ENCODE data around the gene PCSK5.

Gene PCSK5

DNA sequence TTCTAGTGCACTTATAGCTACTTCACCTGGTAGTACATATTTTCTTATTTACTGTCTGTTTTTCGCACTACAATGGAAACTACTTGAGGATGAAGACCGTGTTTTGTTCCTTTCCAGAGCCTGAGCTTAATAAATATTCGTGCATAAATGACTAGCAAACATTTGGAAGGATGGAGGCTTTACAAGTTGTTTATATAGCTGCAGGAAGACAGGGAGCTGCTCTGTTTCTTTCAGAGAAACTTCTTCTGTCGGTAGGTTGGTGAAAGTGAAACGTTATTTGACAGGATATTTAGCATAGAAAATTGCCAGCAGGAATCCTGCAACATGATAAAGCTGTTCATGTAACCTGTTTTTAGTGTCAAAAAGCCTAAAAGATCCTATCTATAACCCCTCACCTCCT is 210.6 kb downstream of the PCSK5 start:
- no peak overlapping the region for H3K9ac ChIP-seq (ENCODE audit: low read depth in 1 of 2, low read length in 2 of 2)
- no peaks in the 10 kb centered on the region for H3K9me3 ChIP-seq (ENCODE audit: control insufficient read depth in 2 of 2, low read length in 2 of 2)
- H3K4me3 ChIP-seq (ENCODE audit: low read length in 2 of 2): no peak overlapping the region
- H3K27me3 ChIP-seq (ENCODE audit: control insufficient read depth in 2 of 2, insufficient read depth in 2 of 2, low read length in 2 of 2): no peaks in the 10 kb centered on the region
- H3K36me3 ChIP-seq (ENCODE audit: control insufficient read depth in 2 of 2, insufficient read depth in 2 of 2, low read length in 2 of 2): peaks cover 12 to 23% of the 10 kb centered on the region in 2 donors
- H3K4me1 ChIP-seq (ENCODE audit: control insufficient read depth in 2 of 2, insufficient read depth in 2 of 2, low read length in 2 of 2): peaks cover 3 to 8% of the 10 kb centered on the region in 2 donors
- no peak overlapping the region for H3K27ac ChIP-seq (ENCODE audit: low read depth in 2 of 2, low read length in 2 of 2)

DNA sequence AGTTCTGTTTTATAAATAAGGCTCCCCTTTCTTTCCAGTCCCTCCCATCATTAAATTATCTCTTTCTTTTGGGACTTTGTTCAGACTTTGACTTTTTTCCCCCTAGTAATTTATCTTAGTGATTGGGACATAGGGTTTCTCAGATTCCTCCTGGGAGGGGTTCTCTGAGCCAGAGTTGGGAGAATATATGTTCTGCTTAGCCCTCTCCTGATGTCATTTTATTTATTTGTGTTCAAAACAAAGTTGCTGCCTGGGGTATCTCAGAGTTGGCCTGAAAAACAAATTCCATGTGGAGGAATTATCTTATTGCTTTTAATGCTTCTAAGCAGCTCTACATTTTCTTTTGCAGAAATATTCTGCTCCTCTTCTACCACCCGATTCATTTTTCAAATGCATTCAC is 211.0 kb downstream of the PCSK5 start:
- Histone ChIP-seq H3K9ac (ENCODE audit: low read depth in 1 of 2, low read length in 2 of 2) (no peak overlapping the region), H3K27ac (ENCODE audit: low read depth in 2 of 2, low read length in 2 of 2) (no peak overlapping the region), H3K27me3 (ENCODE audit: control insufficient read depth in 2 of 2, insufficient read depth in 2 of 2, low read length in 2 of 2) (no peaks in the 10 kb centered on the region), H3K9me3 (ENCODE audit: control insufficient read depth in 2 of 2, low read length in 2 of 2) (no peaks in the 10 kb centered on the region), H3K36me3 (ENCODE audit: control insufficient read depth in 2 of 2, insufficient read depth in 2 of 2, low read length in 2 of 2) (peaks cover 12 to 23% of the 10 kb centered on the region in 2 donors), H3K4me1 (ENCODE audit: control insufficient read depth in 2 of 2, insufficient read depth in 2 of 2, low read length in 2 of 2) (peaks cover 3 to 8% of the 10 kb centered on the region in 2 donors), H3K4me3 (ENCODE audit: low read length in 2 of 2) (no peak overlapping the region)

DNA sequence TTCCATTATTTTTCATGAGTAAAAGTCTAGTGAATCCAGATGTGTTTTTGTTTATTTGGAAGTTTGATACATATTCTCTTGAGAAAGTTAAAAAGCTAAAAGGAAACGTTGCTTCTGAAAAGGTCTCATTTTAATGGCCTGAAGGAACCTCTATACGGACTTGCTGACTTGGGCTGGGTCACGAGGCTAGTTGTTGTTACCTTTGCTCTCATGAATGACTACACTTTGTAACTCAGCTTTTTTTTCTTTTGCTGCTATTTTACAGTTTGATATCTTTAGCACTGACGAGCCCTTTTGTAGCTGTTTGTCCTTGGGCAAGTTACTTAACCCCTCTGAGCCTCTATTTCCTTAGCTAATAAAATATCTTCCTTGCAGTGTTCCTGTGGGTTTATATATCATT is 211.5 kb downstream of the PCSK5 start:
- H3K36me3 ChIP-seq (ENCODE audit: control insufficient read depth in 2 of 2, insufficient read depth in 2 of 2, low read length in 2 of 2): peaks cover 14 to 28% of the 10 kb centered on the region in 2 donors

DNA sequence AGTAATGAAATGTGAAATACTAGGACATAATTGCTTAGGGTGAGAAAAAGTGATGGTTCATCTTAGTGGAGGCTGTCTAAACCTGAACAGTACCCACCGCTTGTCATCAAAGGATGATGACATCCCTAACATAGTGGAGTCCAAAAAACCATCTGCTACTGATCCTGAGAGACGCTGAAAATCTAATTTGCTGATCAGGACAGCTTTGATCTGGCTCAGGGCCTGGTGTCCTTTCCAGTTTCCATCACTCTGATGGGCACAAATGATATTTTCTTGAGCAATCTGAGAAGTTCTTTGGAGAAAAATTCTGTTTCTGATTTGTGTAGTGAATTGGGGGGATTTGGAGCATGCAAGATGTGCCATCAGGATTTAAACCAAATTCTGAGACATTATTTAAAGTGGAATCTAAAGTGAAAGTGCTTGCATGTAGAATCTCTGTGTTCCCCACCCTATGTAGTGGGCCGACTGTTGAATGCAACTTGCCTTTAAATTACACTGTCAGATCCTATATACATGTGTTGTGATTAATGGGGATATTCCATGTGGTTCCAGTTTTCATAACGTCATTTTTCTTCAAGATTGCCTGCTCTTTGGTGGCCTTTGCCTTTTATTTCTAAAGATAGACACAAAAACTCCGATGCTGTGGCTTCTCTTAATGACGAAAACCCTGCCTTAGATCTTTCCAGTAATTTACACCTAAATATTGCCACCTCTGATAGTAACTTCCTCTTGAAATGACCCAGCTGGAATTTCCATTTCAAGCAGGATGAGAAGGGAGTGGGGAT is 213.2 kb downstream of the PCSK5 start:
- Histone ChIP-seq H3K9ac (ENCODE audit: low read depth in 1 of 2, low read length in 2 of 2) (no peak overlapping the region), H3K4me3 (ENCODE audit: low read length in 2 of 2) (no peak overlapping the region), H3K27me3 (ENCODE audit: control insufficient read depth in 2 of 2, insufficient read depth in 2 of 2, low read length in 2 of 2) (no peaks in the 10 kb centered on the region), H3K4me1 (ENCODE audit: control insufficient read depth in 2 of 2, insufficient read depth in 2 of 2, low read length in 2 of 2) (peaks cover 3 to 8% of the 10 kb centered on the region in 2 donors), H3K27ac (ENCODE audit: low read depth in 2 of 2, low read length in 2 of 2) (no peak overlapping the region), H3K9me3 (ENCODE audit: control insufficient read depth in 2 of 2, low read length in 2 of 2) (no peaks in the 10 kb centered on the region), H3K36me3 (ENCODE audit: control insufficient read depth in 2 of 2, insufficient read depth in 2 of 2, low read length in 2 of 2) (peaks cover 17 to 23% of the 10 kb centered on the region in 2 donors)

More for the DNA sequence above, 211.5 kb downstream of the PCSK5 start:
- H3K4me3 ChIP-seq (ENCODE audit: low read length in 2 of 2): no peak overlapping the region
- H3K9me3 ChIP-seq (ENCODE audit: control insufficient read depth in 2 of 2, low read length in 2 of 2): no peaks in the 10 kb centered on the region
- H3K9ac ChIP-seq (ENCODE audit: low read depth in 1 of 2, low read length in 2 of 2): no peak overlapping the region
- H3K4me1 ChIP-seq (ENCODE audit: control insufficient read depth in 2 of 2, insufficient read depth in 2 of 2, low read length in 2 of 2): peaks cover 3 to 8% of the 10 kb centered on the region in 2 donors
- no peak overlapping the region for H3K27ac ChIP-seq (ENCODE audit: low read depth in 2 of 2, low read length in 2 of 2)
- no peaks in the 10 kb centered on the region for H3K27me3 ChIP-seq (ENCODE audit: control insufficient read depth in 2 of 2, insufficient read depth in 2 of 2, low read length in 2 of 2)

DNA sequence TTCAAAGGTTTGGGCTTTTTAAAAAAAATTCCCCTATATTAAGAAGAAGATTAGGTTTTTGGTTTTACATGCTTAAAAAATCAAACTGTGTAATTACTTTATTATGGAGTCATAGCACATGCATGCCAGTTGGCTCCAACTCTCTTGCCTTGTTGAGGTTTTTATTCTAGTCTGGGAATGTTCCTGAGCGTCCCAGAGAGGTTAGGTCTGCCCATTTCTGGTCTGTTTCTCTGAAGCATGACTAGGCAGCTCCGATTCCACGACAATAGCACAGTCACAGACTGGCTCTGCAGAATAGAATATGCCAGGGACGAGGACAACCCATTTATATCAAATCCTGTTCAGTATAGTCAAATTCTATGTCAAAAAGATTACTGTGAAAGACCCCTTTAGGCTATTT is 217.0 kb downstream of the PCSK5 start:
- Histone ChIP-seq H3K36me3 (ENCODE audit: control insufficient read depth in 2 of 2, insufficient read depth in 2 of 2, low read length in 2 of 2) (peaks cover 14% of the 10 kb centered on the region in 2 donors), H3K27me3 (ENCODE audit: control insufficient read depth in 2 of 2, insufficient read depth in 2 of 2, low read length in 2 of 2) (no peaks in the 10 kb centered on the region), H3K4me1 (ENCODE audit: control insufficient read depth in 2 of 2, insufficient read depth in 2 of 2, low read length in 2 of 2) (peaks cover 0 to 2% of the 10 kb centered on the region in 2 donors), H3K9me3 (ENCODE audit: control insufficient read depth in 2 of 2, low read length in 2 of 2) (no peaks in the 10 kb centered on the region), H3K9ac (ENCODE audit: low read depth in 1 of 2, low read length in 2 of 2) (no peak overlapping the region), H3K27ac (ENCODE audit: low read depth in 2 of 2, low read length in 2 of 2) (no peak overlapping the region), H3K4me3 (ENCODE audit: low read length in 2 of 2) (no peak overlapping the region)

DNA sequence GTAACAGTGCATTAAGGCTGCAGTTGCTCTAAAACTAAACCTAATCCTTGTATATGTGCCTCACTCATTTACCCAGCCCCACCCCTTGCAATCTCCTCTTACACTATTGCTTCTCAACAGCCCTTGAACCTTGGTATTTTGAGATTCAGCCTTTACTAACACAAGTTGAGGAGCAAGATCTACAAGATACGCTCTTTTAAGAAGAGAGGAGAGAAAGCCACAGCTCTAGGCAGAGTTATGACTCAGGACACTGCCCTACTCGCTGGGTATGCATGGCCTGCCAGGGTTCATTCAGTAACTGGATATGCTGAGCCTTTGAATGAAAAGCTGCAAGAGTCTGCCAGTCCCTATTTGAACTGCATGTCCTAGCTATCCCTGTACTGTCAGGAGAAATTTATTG is 219.5 kb downstream of the PCSK5 start:
- H3K9me3 ChIP-seq (ENCODE audit: control insufficient read depth in 2 of 2, low read length in 2 of 2): no peaks in the 10 kb centered on the region
- peaks cover 13 to 14% of the 10 kb centered on the region in 2 donors for H3K36me3 ChIP-seq (ENCODE audit: control insufficient read depth in 2 of 2, insufficient read depth in 2 of 2, low read length in 2 of 2)
- H3K27me3 ChIP-seq (ENCODE audit: control insufficient read depth in 2 of 2, insufficient read depth in 2 of 2, low read length in 2 of 2): no peaks in the 10 kb centered on the region
- no peak overlapping the region for H3K4me3 ChIP-seq (ENCODE audit: low read length in 2 of 2)
- H3K4me1 ChIP-seq (ENCODE audit: control insufficient read depth in 2 of 2, insufficient read depth in 2 of 2, low read length in 2 of 2): peaks cover 0 to 2% of the 10 kb centered on the region in 2 donors
- H3K9ac ChIP-seq (ENCODE audit: low read depth in 1 of 2, low read length in 2 of 2): no peak overlapping the region
- H3K27ac ChIP-seq (ENCODE audit: low read depth in 2 of 2, low read length in 2 of 2): peak overlapping the region; percentile 4 to 12

DNA sequence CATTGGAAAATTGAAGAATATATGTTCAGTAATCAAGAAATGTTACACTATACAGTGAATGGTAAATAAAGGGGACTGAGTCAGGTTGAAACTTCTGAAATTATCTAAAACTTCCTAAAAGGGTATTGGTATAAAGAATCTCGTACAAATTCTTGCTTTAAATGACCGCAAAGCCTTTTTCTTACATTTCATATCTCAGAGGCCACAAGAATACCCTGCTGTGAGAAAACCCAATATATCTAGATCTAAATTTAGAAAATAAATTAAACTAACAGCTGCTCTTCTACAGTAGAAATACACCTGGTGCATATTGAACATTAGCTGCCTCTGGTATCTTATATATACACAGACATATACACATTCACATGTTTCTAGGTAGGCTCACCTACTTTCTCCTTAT is 221.7 kb downstream of the PCSK5 start:
- no peak overlapping the region for H3K4me3 ChIP-seq (ENCODE audit: low read length in 2 of 2)
- no peak overlapping the region for H3K9ac ChIP-seq (ENCODE audit: low read depth in 1 of 2, low read length in 2 of 2)
- no peak overlapping the region for H3K27ac ChIP-seq (ENCODE audit: low read depth in 2 of 2, low read length in 2 of 2)
- peaks cover 5 to 7% of the 10 kb centered on the region in 2 donors for H3K36me3 ChIP-seq (ENCODE audit: control insufficient read depth in 2 of 2, insufficient read depth in 2 of 2, low read length in 2 of 2)
- H3K9me3 ChIP-seq (ENCODE audit: control insufficient read depth in 2 of 2, low read length in 2 of 2): no peaks in the 10 kb centered on the region
- no peaks in the 10 kb centered on the region for H3K27me3 ChIP-seq (ENCODE audit: control insufficient read depth in 2 of 2, insufficient read depth in 2 of 2, low read length in 2 of 2)
- H3K4me1 ChIP-seq (ENCODE audit: control insufficient read depth in 2 of 2, insufficient read depth in 2 of 2, low read length in 2 of 2): peaks cover 0 to 2% of the 10 kb centered on the region in 2 donors

DNA sequence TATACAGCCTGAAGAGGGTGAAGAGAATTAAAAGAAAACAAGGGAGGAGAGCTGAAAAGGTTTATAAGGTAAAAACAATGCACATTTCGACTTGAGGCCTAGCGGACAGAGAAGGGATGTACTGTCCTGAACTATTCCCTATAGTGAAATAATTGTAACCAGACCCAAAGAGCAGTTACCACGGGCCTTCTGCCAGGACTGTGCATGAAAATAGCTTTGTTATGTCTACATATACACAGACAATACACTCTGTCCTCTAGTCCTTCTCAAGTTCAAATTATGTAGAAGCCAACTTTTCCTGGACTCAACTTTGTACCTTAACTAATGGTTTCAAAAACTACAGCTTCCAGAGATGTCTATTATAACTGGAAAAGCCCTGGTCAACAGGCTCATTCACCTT is 223.7 kb downstream of the PCSK5 start:
- Histone ChIP-seq H3K4me1 (ENCODE audit: control insufficient read depth in 2 of 2, insufficient read depth in 2 of 2, low read length in 2 of 2) (peaks cover 0 to 2% of the 10 kb centered on the region in 2 donors), H3K4me3 (ENCODE audit: low read length in 2 of 2) (no peak overlapping the region), H3K27ac (ENCODE audit: low read depth in 2 of 2, low read length in 2 of 2) (no peak overlapping the region), H3K9me3 (ENCODE audit: control insufficient read depth in 2 of 2, low read length in 2 of 2) (no peaks in the 10 kb centered on the region), H3K27me3 (ENCODE audit: control insufficient read depth in 2 of 2, insufficient read depth in 2 of 2, low read length in 2 of 2) (no peaks in the 10 kb centered on the region), H3K9ac (ENCODE audit: low read depth in 1 of 2, low read length in 2 of 2) (no peak overlapping the region), H3K36me3 (ENCODE audit: control insufficient read depth in 2 of 2, insufficient read depth in 2 of 2, low read length in 2 of 2) (peaks cover 0 to 3% of the 10 kb centered on the region in 2 donors)

DNA sequence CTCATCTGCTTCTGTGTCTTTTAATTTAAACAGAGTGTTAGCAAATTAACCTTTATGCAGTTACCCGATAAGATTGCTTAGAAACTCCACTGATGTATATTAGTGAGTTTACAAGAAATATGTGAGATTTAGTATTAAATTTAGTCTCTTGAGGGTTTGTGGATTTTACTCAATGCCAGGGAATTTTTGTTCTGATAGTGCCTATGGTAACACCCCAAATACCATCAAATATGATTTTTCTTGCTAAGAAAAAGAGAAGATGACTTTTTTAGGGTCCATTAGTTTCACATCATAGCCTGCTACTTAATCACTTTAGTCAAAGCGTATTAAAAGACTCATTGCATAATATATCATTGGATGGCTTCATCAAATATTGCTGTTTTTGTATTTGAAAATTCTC is 224.9 kb downstream of the PCSK5 start:
- no peak overlapping the region for H3K27ac ChIP-seq (ENCODE audit: low read depth in 2 of 2, low read length in 2 of 2)
- H3K27me3 ChIP-seq (ENCODE audit: control insufficient read depth in 2 of 2, insufficient read depth in 2 of 2, low read length in 2 of 2): no peaks in the 10 kb centered on the region
- no peaks in the 10 kb centered on the region for H3K9me3 ChIP-seq (ENCODE audit: control insufficient read depth in 2 of 2, low read length in 2 of 2)
- no peak overlapping the region for H3K4me3 ChIP-seq (ENCODE audit: low read length in 2 of 2)
- no peaks in the 10 kb centered on the region for H3K4me1 ChIP-seq (ENCODE audit: control insufficient read depth in 2 of 2, insufficient read depth in 2 of 2, low read length in 2 of 2)
- H3K9ac ChIP-seq (ENCODE audit: low read depth in 1 of 2, low read length in 2 of 2): no peak overlapping the region
- peaks cover 0 to 3% of the 10 kb centered on the region in 2 donors for H3K36me3 ChIP-seq (ENCODE audit: control insufficient read depth in 2 of 2, insufficient read depth in 2 of 2, low read length in 2 of 2)

DNA sequence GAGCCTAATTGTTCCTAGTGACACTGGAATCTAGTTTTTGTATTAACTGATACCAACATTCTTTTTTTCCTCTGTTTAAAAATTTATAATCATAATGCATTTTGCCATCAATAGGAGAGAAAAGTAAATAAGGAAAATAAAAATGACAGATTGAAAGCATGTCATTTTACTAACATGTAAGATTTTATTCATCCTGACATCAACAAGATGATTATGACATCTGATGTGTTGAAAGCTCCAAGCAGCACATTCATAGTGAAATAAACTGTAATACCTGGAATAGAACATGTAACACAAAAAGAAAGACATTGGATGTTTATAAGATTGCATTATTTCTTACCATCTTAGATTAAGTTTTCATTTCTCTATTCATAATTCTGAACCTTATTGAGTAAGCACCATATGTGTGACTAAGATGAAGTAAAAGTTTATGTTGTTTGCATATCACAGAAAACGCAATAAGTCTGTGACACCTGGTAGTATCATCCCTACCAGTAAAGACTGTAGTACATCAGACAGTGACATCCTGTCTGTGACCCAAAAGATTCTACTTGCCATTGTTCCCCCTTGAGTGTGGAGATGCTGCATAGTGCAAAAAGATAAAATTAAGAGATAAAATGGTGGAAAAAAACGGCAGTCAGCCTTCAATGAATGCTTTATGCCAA is 225.6 kb downstream of the PCSK5 start:
- Histone ChIP-seq H3K9ac (ENCODE audit: low read depth in 1 of 2, low read length in 2 of 2) (no peak overlapping the region), H3K27ac (ENCODE audit: low read depth in 2 of 2, low read length in 2 of 2) (no peak overlapping the region), H3K4me1 (ENCODE audit: control insufficient read depth in 2 of 2, insufficient read depth in 2 of 2, low read length in 2 of 2) (no peaks in the 10 kb centered on the region), H3K9me3 (ENCODE audit: control insufficient read depth in 2 of 2, low read length in 2 of 2) (no peaks in the 10 kb centered on the region), H3K4me3 (ENCODE audit: low read length in 2 of 2) (no peak overlapping the region), H3K36me3 (ENCODE audit: control insufficient read depth in 2 of 2, insufficient read depth in 2 of 2, low read length in 2 of 2) (peaks cover 0 to 3% of the 10 kb centered on the region in 2 donors), H3K27me3 (ENCODE audit: control insufficient read depth in 2 of 2, insufficient read depth in 2 of 2, low read length in 2 of 2) (no peaks in the 10 kb centered on the region)
